Measurements from ENCODE around the gene SDR42E2. TPM values are rescaled to one million over a fixed set of nuclear protein-coding genes. Genes with fewer than 3 reads are reported as not detected.

The SDR42E2 gene
- total RNA-seq, 6 experiments from 2014 or later, result not detected

DNA sequence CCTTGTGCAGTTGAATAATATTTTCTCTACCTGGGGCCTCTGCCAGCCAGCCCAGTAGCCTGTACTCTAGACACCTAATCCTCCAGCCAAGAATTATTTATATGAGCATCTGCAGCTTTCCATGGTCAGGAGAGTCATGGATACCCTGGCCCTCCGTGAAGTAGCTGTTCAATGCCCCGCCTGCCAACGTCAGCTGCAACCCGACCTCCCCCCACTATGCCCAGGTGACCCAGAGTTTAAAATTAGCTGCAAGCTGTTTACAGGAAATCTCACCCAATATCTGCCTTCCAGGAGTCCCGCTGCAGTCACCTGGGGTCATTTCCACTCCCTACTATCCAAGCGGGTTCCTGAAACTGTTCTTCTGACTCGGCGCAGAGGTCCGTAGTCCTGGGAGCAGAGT lies 12.3 kb downstream of the SDR42E2 start:
- Mint-ChIP-seq H3K27me3 (ENCODE audit: insufficient read depth) (peaks cover 27% of the 10 kb centered on the region), H3K9me3 (no peaks in the 10 kb centered on the region), H3K27ac (no peak overlapping the region), H3K4me3 (no peak overlapping the region), H3K36me3 (ENCODE audit: low read depth) (no peaks in the 10 kb centered on the region), H3K4me1 (ENCODE audit: low read depth) (no peaks in the 10 kb centered on the region)
- TF ChIP-seq, protein P1, sequence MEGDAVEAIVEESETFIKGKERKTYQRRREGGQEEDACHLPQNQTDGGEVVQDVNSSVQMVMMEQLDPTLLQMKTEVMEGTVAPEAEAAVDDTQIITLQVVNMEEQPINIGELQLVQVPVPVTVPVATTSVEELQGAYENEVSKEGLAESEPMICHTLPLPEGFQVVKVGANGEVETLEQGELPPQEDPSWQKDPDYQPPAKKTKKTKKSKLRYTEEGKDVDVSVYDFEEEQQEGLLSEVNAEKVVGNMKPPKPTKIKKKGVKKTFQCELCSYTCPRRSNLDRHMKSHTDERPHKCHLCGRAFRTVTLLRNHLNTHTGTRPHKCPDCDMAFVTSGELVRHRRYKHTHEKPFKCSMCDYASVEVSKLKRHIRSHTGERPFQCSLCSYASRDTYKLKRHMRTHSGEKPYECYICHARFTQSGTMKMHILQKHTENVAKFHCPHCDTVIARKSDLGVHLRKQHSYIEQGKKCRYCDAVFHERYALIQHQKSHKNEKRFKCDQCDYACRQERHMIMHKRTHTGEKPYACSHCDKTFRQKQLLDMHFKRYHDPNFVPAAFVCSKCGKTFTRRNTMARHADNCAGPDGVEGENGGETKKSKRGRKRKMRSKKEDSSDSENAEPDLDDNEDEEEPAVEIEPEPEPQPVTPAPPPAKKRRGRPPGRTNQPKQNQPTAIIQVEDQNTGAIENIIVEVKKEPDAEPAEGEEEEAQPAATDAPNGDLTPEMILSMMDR (IDR thresholded peaks at IDR 0.05), result no peak
- no peak for DNase-seq

DNA sequence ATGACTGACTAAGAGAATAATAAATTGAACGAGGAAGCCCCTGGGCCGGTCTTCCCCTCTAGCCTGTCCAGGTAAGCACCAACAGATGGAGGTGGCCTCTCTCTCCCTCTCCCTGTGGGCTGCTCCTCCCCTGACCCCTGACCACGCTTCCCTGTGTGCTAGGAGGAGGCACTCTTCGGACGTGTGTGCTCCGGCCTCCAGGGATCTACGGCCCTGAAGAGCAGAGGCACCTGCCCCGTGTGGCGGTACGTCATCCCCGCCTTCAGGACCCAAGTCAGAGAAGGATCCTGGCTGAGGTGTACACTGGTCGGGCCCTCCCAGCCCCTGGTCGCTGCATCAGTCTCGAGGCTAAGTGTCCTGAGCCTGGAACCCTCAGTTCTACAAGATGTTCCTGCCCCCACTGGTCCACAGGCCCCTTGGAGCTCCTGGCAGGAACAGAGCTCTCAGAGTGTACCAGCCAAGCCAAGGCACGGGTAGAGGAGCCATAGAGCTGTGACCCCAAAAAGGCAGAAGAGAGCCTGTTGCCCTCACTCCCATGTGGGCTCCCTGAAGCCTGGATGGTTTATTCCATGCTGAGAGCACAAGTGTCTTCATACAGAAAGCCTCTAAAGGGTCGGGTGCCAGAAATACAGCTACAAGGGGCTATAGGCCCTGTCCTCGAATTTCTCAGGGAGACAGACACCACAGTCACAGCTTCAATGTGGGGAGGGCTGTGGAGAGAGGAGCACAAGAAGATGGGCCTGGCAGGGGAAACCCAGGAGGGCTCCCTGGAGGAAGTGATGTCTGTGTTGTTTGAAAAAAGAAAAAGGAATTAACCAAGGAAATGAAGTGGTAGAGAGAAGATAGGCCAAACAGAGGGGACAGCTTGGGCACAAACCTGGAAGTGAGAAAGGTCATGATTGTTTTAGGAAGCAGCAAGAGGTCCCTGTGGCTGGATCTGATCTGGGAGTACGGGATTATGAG lies 15.9 kb downstream of the SDR42E2 start:
- H3K27ac Mint-ChIP-seq, result no peak overlapping the region

GRCh38 chr16:22181426-22181825 lies 19.1 kb downstream of the SDR42E2 start:
- no peak overlapping the region for H3K4me3 Mint-ChIP-seq
- TF ChIP-seq, protein P1 (IDR thresholded peaks at IDR 0.05), result no peak
- H3K4me1 Mint-ChIP-seq (ENCODE audit: low read depth), result no peaks in the 10 kb centered on the region
- no peak for DNase-seq
- no peaks in the 10 kb centered on the region for H3K36me3 Mint-ChIP-seq (ENCODE audit: low read depth)
- no peaks in the 10 kb centered on the region for H3K9me3 Mint-ChIP-seq
- no peak overlapping the region for H3K27ac Mint-ChIP-seq
- H3K27me3 Mint-ChIP-seq (ENCODE audit: insufficient read depth), result peaks cover 42% of the 10 kb centered on the region

More for the DNA sequence above, 15.9 kb downstream of the SDR42E2 start:
- no peaks in the 10 kb centered on the region for H3K9me3 Mint-ChIP-seq
- peaks cover 42% of the 10 kb centered on the region for H3K27me3 Mint-ChIP-seq (ENCODE audit: insufficient read depth)
- TF ChIP-seq, protein P1 (IDR thresholded peaks at IDR 0.05), result no peak
- no peak overlapping the region for H3K4me3 Mint-ChIP-seq
- H3K36me3 Mint-ChIP-seq (ENCODE audit: low read depth), result no peaks in the 10 kb centered on the region
- no peaks in the 10 kb centered on the region for H3K4me1 Mint-ChIP-seq (ENCODE audit: low read depth)
- no peak for DNase-seq

DNA sequence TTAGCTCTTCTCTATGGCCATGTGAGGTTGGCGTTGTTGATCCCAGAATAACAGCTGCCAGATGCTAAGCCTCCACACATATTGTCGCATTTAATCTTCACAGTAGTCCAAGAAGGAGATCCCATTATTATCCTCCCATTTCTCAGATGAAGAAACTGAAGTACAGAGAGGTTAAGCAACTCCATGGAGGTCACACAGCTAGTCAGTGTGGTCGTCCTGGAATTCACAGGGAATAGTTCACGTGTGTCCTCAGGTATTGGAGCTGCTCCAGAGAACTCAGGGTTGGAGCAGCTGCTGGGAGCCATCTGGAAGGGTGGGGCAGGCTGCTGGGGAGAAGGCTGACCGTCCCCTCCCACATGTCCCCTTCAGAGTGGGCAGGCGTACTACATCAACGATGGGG lies 19.5 kb downstream of the SDR42E2 start:
- Mint-ChIP-seq H3K27ac (no peak overlapping the region), H3K27me3 (ENCODE audit: insufficient read depth) (peaks cover 40% of the 10 kb centered on the region), H3K4me1 (ENCODE audit: low read depth) (no peaks in the 10 kb centered on the region), H3K9me3 (no peaks in the 10 kb centered on the region), H3K36me3 (ENCODE audit: low read depth) (no peaks in the 10 kb centered on the region), H3K4me3 (no peak overlapping the region)
- TF ChIP-seq, protein P1 (IDR thresholded peaks at IDR 0.05), result no peak
- no peak for DNase-seq

DNA sequence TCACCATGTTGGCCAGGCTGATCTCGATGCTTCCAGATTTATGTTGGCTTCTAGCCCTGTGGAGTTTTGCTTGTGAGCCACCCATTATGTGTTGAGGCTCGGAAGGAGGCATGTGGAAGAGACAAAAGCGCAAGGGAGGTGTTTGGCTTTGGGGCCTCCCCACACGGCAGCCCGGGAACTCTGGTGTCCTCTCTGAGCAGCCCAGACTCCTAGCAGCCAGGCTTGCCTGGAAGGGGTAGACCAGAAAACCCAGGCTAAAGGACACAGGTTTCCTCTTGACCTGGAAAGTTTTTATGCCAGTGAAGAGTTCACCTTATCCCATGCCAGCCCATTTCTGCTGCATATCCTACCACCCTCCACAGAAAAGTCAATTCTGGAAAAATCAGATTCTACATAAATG lies 21.0 kb downstream of the SDR42E2 start:
- Mint-ChIP-seq H3K4me1 (ENCODE audit: low read depth) (peaks cover 4% of the 10 kb centered on the region), H3K27ac (no peak overlapping the region), H3K9me3 (no peaks in the 10 kb centered on the region), H3K4me3 (no peak overlapping the region), H3K27me3 (ENCODE audit: insufficient read depth) (peaks cover 33% of the 10 kb centered on the region), H3K36me3 (ENCODE audit: low read depth) (no peaks in the 10 kb centered on the region)
- TF ChIP-seq, protein P1 (IDR thresholded peaks at IDR 0.05), result no peak
- no peak for DNase-seq

Data from HFFc6 (cell line).